GM19035 (cell line): ENCODE measurements around the gene PTPRD.

ENCODE experiments used
- ATAC-seq: cut with Tn5 transposase; IDR thresholded peaks from one replicate; pipeline ENCODE4 v1.9.1; 2021; ENCODE audit not compliant: unreplicated experiment

The PTPRD gene

GRCh38 chr9:8637626-8638025 is 1975.2 kb downstream of the PTPRD start:
- no peak for ATAC-seq

GRCh38 chr9:8633784-8634183 is 1979.0 kb downstream of the PTPRD start:
- ATAC-seq: no peak

- ATAC-seq: no peak
Measured at GRCh38 chr9:8632493-8632892, 1980.3 kb downstream of the PTPRD start.

GRCh38 chr9:8628791-8629190 is 1984.0 kb downstream of the PTPRD start:
- no peak for ATAC-seq

- ATAC-seq: no peak
Measured at GRCh38 chr9:8627976-8628679, 1984.7 kb downstream of the PTPRD start.

GRCh38 chr9:8622871-8623270 is 1989.9 kb downstream of the PTPRD start:
- ATAC-seq: no peak

GRCh38 chr9:8622222-8622802 is 1990.5 kb downstream of the PTPRD start:
- no peak for ATAC-seq

- ATAC-seq: no peak
Measured at GRCh38 chr9:8621416-8621815, 1991.4 kb downstream of the PTPRD start.

GRCh38 chr9:8616414-8616813 is 1996.4 kb downstream of the PTPRD start:
- ATAC-seq: no peak

GRCh38 chr9:8614926-8615440 is 1997.8 kb downstream of the PTPRD start:
- no peak for ATAC-seq

GRCh38 chr9:8613346-8613825 is 1999.4 kb downstream of the PTPRD start:
- ATAC-seq: no peak

- ATAC-seq: no peak
Measured at GRCh38 chr9:8611153-8611552, 2001.6 kb downstream of the PTPRD start.

- no peak for ATAC-seq
Measured at GRCh38 chr9:8610256-8610655, 2002.5 kb downstream of the PTPRD start.

GRCh38 chr9:8605096-8605495 is 2007.7 kb downstream of the PTPRD start:
- no peak for ATAC-seq

GRCh38 chr9:8604201-8604600 is 2008.6 kb downstream of the PTPRD start:
- ATAC-seq: no peak

GRCh38 chr9:8600914-8601680 is 2011.7 kb downstream of the PTPRD start:
- no peak for ATAC-seq

GRCh38 chr9:8599937-8600336 is 2012.9 kb downstream of the PTPRD start:
- ATAC-seq: no peak

GRCh38 chr9:8589476-8589875 is 2023.3 kb downstream of the PTPRD start:
- no peak for ATAC-seq

- ATAC-seq: no peak
Measured at GRCh38 chr9:8585036-8585435, 2027.8 kb downstream of the PTPRD start.

GRCh38 chr9:8579661-8580060 is 2033.1 kb downstream of the PTPRD start:
- no peak for ATAC-seq

GRCh38 chr9:8576741-8577140 is 2036.1 kb downstream of the PTPRD start:
- no peak for ATAC-seq

- no peak for ATAC-seq
Measured at GRCh38 chr9:8574846-8575245, 2038.0 kb downstream of the PTPRD start.
